WI38 (cell line): ENCODE results near the gene RAB4B.
"Not testable (repeated sequence)": the region's sequence is repeated elsewhere in the genome, so short reads cannot be mapped to it uniquely, and the experiment has no call there.

ENCODE experiments used
- H3K4me3 ChIP-seq: 2 replicates; pipeline ENCODE4 v1.5.1; 2011; ENCODE audit warnings: low read depth, mild to moderate bottlenecking, control low read depth, low read length
- TF ChIP-seq, protein P1 (sequence below): IDR thresholded peaks from 2 replicates; pipeline ENCODE4 v1.5.1; 2012; ENCODE audit warnings: low read depth, mild to moderate bottlenecking, control low read depth, low read length

The RAB4B gene

GRCh38 chr19:40813182-40813581 is 35.1 kb downstream of the RAB4B start:
- TF ChIP-seq, protein P1, sequence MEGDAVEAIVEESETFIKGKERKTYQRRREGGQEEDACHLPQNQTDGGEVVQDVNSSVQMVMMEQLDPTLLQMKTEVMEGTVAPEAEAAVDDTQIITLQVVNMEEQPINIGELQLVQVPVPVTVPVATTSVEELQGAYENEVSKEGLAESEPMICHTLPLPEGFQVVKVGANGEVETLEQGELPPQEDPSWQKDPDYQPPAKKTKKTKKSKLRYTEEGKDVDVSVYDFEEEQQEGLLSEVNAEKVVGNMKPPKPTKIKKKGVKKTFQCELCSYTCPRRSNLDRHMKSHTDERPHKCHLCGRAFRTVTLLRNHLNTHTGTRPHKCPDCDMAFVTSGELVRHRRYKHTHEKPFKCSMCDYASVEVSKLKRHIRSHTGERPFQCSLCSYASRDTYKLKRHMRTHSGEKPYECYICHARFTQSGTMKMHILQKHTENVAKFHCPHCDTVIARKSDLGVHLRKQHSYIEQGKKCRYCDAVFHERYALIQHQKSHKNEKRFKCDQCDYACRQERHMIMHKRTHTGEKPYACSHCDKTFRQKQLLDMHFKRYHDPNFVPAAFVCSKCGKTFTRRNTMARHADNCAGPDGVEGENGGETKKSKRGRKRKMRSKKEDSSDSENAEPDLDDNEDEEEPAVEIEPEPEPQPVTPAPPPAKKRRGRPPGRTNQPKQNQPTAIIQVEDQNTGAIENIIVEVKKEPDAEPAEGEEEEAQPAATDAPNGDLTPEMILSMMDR: no peak
- no peak overlapping the region for H3K4me3 ChIP-seq

GRCh38 chr19:40815223-40815622 is 37.2 kb downstream of the RAB4B start:
- TF ChIP-seq, protein P1: no peak
- no peak overlapping the region for H3K4me3 ChIP-seq

- H3K4me3 ChIP-seq: peak overlapping the region; percentile 35
- TF ChIP-seq, protein P1: peak; percentile 32; the same call in 1 of the 2 replicates
Observed at GRCh38 chr19:40818480-40819399, 40.7 kb downstream of the RAB4B start.

DNA sequence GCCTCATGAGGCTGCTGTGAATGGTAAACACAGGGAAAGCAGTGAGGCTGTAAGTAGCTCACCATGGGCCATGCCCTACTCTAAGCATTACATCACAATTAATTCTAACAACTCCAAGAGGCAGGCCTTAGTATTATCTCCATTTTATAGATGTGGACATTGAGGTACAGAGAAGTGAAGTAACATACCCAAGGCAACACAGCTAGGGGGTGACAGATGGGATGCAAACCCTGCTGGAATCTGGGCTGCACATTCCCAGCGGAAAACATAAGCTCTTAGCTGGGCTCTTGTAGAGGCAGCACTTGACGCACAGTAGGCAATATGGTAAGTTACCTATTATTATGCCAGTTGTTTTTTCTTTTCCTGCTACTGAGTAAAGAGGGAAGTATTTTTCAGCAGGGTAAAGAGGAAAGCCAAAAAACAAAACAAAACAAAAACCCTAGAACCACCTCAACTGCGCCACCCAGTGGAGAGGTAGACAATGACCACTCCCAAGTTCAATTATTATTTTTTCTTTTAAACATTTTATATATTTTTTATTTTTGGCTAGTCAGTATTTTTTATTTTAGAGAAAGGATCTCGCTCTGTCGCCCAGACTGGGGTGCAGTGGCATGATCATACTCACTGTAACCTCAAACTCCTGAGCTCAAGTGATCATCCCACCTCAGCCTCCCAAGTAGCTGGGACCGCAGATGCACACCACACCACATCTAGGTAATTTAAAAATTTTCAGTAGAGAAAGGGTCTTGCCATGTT is 41.6 kb downstream of the RAB4B start:
- TF ChIP-seq, protein P1: peak; percentile 45
- not testable (repeated sequence) for H3K4me3 ChIP-seq

DNA sequence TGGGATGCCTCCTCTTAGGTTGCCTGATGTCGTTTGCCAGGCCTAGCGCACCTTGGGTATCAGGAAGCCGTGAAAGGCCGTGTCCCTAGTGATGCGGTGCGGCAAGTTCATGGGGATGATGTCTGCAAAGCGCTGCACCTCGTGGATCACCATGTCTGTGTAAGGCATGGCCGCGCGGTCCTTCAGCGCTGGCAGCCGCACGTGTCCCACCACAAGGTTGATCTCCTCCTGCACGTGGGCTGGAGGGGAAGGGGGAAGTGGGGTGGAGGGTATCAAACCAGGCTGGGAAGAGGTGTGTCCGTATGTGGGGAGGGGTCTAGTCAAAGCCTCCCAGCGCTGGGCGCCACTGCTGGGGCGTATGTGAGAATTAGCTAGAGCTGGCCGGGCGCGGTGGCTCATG is 44.1 kb downstream of the RAB4B start:
- TF ChIP-seq, protein P1: no peak
- H3K4me3 ChIP-seq: no peak overlapping the region

DNA sequence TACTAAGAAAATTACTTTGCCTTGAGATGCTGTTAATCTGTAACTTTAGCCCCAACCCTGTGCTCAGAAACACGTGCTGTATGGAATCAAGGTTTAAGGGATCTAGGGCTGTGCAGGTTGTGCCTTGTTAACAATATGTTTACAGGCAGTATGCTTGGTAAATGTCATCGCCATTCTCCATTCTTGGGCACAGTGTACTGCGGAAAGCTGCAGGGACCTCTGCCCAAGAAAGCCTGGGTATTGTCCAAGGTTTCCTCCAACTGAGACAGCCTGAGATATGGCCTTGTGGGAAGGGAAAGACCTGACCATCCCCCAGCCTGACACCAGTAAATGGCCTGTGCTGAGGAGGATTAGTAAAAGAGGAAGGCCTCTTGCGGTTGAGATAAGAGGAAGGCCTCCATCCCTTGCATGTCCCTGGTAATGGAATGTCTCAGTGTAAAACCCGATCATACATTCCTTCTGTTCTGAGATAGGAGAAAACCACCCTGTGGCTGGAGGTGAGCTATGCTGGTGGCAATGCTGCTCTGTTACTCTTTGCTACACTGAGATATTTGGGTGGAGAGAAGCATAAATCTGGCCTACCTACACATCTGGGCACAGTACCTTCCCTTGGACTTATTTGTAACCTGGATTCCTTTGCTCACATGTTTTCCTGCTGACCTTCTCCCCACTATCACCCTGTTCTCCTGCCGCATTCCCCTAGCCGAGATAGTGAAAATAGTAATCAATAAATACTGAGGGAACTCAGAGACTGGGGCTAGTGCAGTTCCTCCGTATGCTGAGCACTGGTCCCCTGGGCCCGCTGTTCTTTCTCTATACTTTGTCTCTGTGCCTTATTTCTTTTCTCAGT is 44.9 kb downstream of the RAB4B start:
- H3K4me3 ChIP-seq: not testable (repeated sequence)

GRCh38 chr19:40824916-40825315 is 46.9 kb downstream of the RAB4B start:
- H3K4me3 ChIP-seq: not testable (repeated sequence)

DNA sequence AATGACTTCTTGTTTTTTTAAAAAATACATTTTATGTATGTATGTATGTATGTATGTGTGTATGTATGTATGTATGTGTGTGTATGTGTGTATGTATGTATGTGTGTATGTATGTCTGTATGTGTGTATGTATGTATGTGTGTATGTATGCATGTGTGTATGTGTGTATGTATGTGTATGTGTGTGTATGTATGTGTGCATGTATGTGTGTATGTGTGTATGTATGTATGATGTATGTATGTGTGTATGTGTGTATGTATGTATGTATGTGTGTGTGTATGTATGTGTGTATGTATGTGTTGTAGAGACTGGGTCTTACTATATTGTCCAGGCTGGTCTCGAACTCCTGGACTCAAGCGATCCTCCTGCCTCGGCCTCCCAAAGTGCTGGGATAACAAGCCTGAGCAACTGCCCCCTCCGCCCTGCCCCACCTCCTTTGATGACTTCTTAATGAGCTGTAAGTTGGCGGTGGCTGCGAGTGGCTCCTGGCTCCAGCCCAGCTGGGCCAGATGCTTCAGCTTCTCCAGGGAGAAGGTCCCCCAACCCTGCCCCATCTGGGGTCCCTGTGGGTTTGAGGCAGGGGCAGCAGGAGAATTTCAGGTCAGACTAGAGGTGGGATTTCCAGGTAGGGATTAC is 47.5 kb downstream of the RAB4B start:
- not testable (repeated sequence) for H3K4me3 ChIP-seq

DNA sequence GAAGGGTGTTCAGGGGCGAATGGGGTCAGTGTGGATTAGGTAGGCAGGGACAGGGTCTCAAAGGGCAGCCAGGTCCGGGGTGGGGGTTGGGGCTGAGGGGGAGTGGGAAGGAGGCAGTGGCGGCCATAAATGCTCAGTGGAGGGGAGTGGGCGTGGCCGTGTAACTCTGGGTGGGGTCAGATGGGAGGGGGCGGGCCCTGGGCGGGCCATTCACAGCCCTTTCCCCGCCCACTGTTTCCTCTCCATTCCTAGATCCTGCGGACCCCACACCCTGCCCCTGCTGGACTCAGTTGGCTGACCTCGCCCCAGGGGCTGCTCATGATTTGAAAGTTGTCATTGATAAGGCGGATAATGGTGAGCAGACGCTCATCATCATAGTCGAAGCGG is 48.3 kb downstream of the RAB4B start:
- H3K4me3 ChIP-seq: not testable (repeated sequence)

- H3K4me3 ChIP-seq: not testable (repeated sequence)
Observed at GRCh38 chr19:40826699-40827385, 48.8 kb downstream of the RAB4B start.
